ENCODE results near the gene CCDC60.

The CCDC60 gene

DNA sequence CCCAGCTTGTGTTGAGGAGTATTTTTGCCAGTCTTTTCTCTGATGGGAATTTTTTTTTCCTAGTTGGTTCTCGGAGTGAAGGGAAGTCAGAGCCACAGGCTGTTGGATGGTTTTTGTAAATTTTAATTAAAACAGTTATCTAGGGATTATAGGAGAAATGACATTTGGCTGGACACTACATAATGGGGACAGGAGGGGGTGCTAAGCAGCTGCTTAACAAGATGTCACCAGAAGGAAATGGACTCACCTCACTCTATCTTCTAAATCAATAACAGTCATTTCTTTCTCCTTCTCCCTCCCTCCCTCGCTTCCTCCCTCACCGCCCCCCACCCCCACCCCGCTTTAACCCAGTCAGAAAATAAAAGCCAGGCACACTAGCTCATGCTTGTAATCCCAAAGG, 165.7 kb downstream of the CCDC60 start:
- H3K4me3 ChIP-seq (ENCODE audit: low read length): no peak overlapping the region
- no peak for DNase-seq
- no peaks in the 10 kb centered on the region for H3K4me1 ChIP-seq (ENCODE audit: low read length)
- TF ChIP-seq EZH2 (optimal IDR thresholded peaks at IDR 0.05; ENCODE audit: low read depth, low read length): no peak
- no peak for TF ChIP-seq EZH2phosphoT487 (IDR thresholded peaks at IDR 0.05; ENCODE audit: low read length)
- TF ChIP-seq, protein P1, sequence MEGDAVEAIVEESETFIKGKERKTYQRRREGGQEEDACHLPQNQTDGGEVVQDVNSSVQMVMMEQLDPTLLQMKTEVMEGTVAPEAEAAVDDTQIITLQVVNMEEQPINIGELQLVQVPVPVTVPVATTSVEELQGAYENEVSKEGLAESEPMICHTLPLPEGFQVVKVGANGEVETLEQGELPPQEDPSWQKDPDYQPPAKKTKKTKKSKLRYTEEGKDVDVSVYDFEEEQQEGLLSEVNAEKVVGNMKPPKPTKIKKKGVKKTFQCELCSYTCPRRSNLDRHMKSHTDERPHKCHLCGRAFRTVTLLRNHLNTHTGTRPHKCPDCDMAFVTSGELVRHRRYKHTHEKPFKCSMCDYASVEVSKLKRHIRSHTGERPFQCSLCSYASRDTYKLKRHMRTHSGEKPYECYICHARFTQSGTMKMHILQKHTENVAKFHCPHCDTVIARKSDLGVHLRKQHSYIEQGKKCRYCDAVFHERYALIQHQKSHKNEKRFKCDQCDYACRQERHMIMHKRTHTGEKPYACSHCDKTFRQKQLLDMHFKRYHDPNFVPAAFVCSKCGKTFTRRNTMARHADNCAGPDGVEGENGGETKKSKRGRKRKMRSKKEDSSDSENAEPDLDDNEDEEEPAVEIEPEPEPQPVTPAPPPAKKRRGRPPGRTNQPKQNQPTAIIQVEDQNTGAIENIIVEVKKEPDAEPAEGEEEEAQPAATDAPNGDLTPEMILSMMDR (IDR thresholded peaks at IDR 0.05; ENCODE audit: low read length): no peak
- H3K27ac ChIP-seq (ENCODE audit: low read length): no peak overlapping the region
- H3K36me3 ChIP-seq (replicated peaks; ENCODE audit: insufficient read depth, low read length): no peaks in the 10 kb centered on the region
- no peaks in the 10 kb centered on the region for H3F3A ChIP-seq (ENCODE audit: insufficient read depth, low read length)
- no peaks in the 10 kb centered on the region for H3K79me2 ChIP-seq (ENCODE audit: low read length)
- no peak overlapping the region for H2AFZ ChIP-seq (ENCODE audit: low read length)
- no peaks in the 10 kb centered on the region for H3K27me3 ChIP-seq (replicated peaks; ENCODE audit: insufficient read depth, low read length)
- no peak overlapping the region for H3K4me2 ChIP-seq (ENCODE audit: low read depth, low read length)
- H4K20me1 ChIP-seq (ENCODE audit: insufficient read depth, low read length): no peaks in the 10 kb centered on the region
- H3K9me2 ChIP-seq (replicated peaks; ENCODE audit: insufficient read depth, low read length): no peaks in the 10 kb centered on the region
- no peak overlapping the region for H3K9ac ChIP-seq (ENCODE audit: low read length)
- H3K9me3 ChIP-seq (replicated peaks; ENCODE audit: insufficient read depth, low read length): no peaks in the 10 kb centered on the region

DNA sequence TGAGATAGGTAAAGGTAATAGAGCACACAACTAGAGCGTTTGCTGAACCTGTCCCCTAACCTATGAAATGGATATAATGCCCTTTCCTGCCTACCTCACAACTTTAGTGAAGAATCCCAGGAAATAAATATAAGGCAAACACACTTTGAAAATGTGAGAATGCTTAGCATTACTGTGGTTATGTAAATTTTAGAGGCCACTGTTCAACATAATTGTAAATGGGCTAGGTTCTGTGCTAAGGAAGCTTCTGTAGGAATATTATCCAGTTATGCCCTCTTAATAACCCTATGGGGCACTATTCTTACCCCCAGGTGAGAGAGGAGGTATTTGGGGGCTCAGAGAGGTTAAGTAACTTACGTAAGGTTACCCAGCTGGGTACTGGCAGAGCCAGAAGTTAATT, 166.5 kb downstream of the CCDC60 start:
- Histone ChIP-seq H3K27ac (ENCODE audit: low read length) (no peak overlapping the region), H3K4me3 (ENCODE audit: low read length) (no peak overlapping the region), H3K79me2 (ENCODE audit: low read length) (no peaks in the 10 kb centered on the region), H4K20me1 (ENCODE audit: insufficient read depth, low read length) (no peaks in the 10 kb centered on the region), H3K9me3 (replicated peaks; ENCODE audit: insufficient read depth, low read length) (no peaks in the 10 kb centered on the region), H3K4me1 (ENCODE audit: low read length) (no peaks in the 10 kb centered on the region), H3K4me2 (ENCODE audit: low read depth, low read length) (no peak overlapping the region), H3K27me3 (replicated peaks; ENCODE audit: insufficient read depth, low read length) (no peaks in the 10 kb centered on the region), H2AFZ (ENCODE audit: low read length) (no peak overlapping the region), H3F3A (ENCODE audit: insufficient read depth, low read length) (no peaks in the 10 kb centered on the region), H3K36me3 (replicated peaks; ENCODE audit: insufficient read depth, low read length) (no peaks in the 10 kb centered on the region), H3K9ac (ENCODE audit: low read length) (no peak overlapping the region), H3K9me2 (replicated peaks; ENCODE audit: insufficient read depth, low read length) (no peaks in the 10 kb centered on the region)
- DNase-seq: no peak
- TF ChIP-seq EZH2 (optimal IDR thresholded peaks at IDR 0.05; ENCODE audit: low read depth, low read length) (no peak), EZH2phosphoT487 (IDR thresholded peaks at IDR 0.05; ENCODE audit: low read length) (no peak)
- TF ChIP-seq, protein P1 (IDR thresholded peaks at IDR 0.05; ENCODE audit: low read length): no peak

- Histone ChIP-seq H3K79me2 (ENCODE audit: low read length) (no peaks in the 10 kb centered on the region), H2AFZ (ENCODE audit: low read length) (no peak overlapping the region), H3K9ac (ENCODE audit: low read length) (no peak overlapping the region), H3K9me3 (replicated peaks; ENCODE audit: insufficient read depth, low read length) (no peaks in the 10 kb centered on the region), H3K9me2 (replicated peaks; ENCODE audit: insufficient read depth, low read length) (no peaks in the 10 kb centered on the region), H3K27ac (ENCODE audit: low read length) (no peak overlapping the region), H3K4me1 (ENCODE audit: low read length) (no peaks in the 10 kb centered on the region), H3K4me2 (ENCODE audit: low read depth, low read length) (no peak overlapping the region), H3K36me3 (replicated peaks; ENCODE audit: insufficient read depth, low read length) (no peaks in the 10 kb centered on the region), H3K4me3 (ENCODE audit: low read length) (no peak overlapping the region), H3K27me3 (replicated peaks; ENCODE audit: insufficient read depth, low read length) (no peaks in the 10 kb centered on the region), H3F3A (ENCODE audit: insufficient read depth, low read length) (no peaks in the 10 kb centered on the region), H4K20me1 (ENCODE audit: insufficient read depth, low read length) (no peaks in the 10 kb centered on the region)
- DNase-seq: no peak
- TF ChIP-seq, protein P1 (IDR thresholded peaks at IDR 0.05; ENCODE audit: low read length): no peak
- no peak for TF ChIP-seq EZH2 (optimal IDR thresholded peaks at IDR 0.05; ENCODE audit: low read depth, low read length)
- no peak for TF ChIP-seq EZH2phosphoT487 (IDR thresholded peaks at IDR 0.05; ENCODE audit: low read length)
Measured at GRCh38 chr12:119505001-119505400, 170.5 kb downstream of the CCDC60 start.

Measured in MM.1S (cell line).